ENCODE data around the gene NUTM2A.
"Not testable (repeated sequence)": the region's sequence is repeated elsewhere in the genome, so short reads cannot be mapped to it uniquely, and the experiment has no call there.

Gene NUTM2A

DNA sequence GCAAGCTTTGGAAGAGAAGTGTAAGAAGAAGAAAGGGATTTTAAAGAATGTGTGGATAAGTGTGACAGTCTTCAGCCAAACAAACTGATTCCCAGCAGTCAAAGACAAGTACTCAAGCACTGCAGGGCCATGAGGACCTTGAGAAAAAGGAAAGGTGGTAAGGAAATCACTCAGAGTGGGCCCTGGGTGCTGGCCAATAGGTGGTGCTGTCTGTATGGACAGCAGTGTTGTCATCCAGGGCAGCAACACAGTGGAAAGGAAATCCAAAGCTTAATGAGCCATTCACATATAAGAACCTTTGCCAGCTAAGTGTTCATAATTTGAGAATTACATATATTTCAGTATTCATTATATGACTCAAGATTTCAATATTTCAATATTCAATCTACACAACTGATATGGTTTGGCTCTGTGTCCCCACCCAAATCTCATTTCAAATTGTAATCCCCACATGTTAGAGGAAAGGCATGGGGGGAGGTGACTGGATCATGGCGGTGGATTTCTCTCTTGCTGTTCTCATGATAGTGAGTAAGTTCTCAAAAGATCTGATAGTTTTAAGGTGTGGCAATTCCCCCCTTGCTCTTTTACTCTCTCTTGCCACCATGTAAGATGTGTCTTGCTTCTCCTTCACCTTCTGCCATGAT is 55.6 kb downstream of the NUTM2A start:
- DNase-seq: not testable (repeated sequence)
